Suprapubic skin (tissue), 3 donors: ENCODE results near the gene AHSG.

ENCODE experiments used
- CTCF ChIP-seq, 2 donors: fragments of 200-600 bp in 1 of 2; fragments of 450-650 bp in 1 of 2; sonication (generic) in 1 of 2; IDR thresholded peaks; one replicate each; pipeline ENCODE4 v1.5.1; 2016 to 2019; ENCODE audit warnings: antibody characterized with exemption in 2 of 2, mild to moderate bottlenecking in 1 of 2, moderate library complexity in 1 of 2
- EP300 ChIP-seq: sonication (generic); formaldehyde crosslinking; IDR thresholded peaks from one replicate; pipeline ENCODE4 v1.6.1; 2017; ENCODE audit warnings: antibody characterized with exemption
- POLR2A ChIP-seq, 2 donors: fragments of 450-650 bp; IDR thresholded peaks; one replicate each; pipeline ENCODE4 v1.6.1; 2017; ENCODE audit warnings: antibody characterized with exemption in 2 of 2, mild to moderate bottlenecking in 2 of 2, moderate library complexity in 2 of 2

DNA sequence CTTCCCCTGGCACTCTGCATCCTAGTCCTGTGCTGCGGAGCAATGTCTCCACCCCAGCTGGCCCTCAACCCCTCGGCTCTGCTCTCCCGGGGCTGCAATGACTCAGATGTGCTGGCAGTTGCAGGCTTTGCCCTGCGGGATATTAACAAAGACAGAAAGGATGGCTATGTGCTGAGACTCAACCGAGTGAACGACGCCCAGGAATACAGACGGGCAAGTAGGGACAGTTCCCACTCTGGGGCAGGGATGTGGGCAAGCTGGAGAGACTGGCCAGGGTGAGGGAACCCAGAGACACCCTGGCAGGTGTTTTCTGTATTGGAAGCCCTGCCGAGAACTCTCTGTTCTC is 27.6 kb downstream of the AHSG start:
- TF ChIP-seq CTCF (IDR thresholded peaks at IDR 0.05) (no peak), POLR2A (IDR thresholded peaks at IDR 0.05) (no peak), EP300 (no peak)
